Measurements from ENCODE around the gene OSBPL10.
"Not testable (repeated sequence)": the region's sequence is repeated elsewhere in the genome, so short reads cannot be mapped to it uniquely, and the experiment has no call there.

OSBPL10 gene

GRCh38 chr3:31690771-31691170 is 290.3 kb downstream of the OSBPL10 start:
- no peak for DNase-seq

- not testable (repeated sequence) for DNase-seq
Observed at GRCh38 chr3:31689523-31689922, 291.5 kb downstream of the OSBPL10 start.

GRCh38 chr3:31688984-31689383 is 292.1 kb downstream of the OSBPL10 start:
- DNase-seq: no peak

- DNase-seq: no peak
Observed at GRCh38 chr3:31687020-31687802, 293.9 kb downstream of the OSBPL10 start.

- no peak for DNase-seq
Observed at GRCh38 chr3:31680072-31680870, 300.8 kb downstream of the OSBPL10 start.

GRCh38 chr3:31676556-31676955 is 304.5 kb downstream of the OSBPL10 start:
- DNase-seq: no peak

GRCh38 chr3:31673950-31674349 is 307.1 kb downstream of the OSBPL10 start:
- no peak for DNase-seq

- no peak for DNase-seq
Observed at GRCh38 chr3:31671976-31672375, 309.1 kb downstream of the OSBPL10 start.

GRCh38 chr3:31671451-31671850 is 309.6 kb downstream of the OSBPL10 start:
- no peak for DNase-seq

GRCh38 chr3:31670722-31671121 is 310.3 kb downstream of the OSBPL10 start:
- no peak for DNase-seq

GRCh38 chr3:31670136-31670535 is 310.9 kb downstream of the OSBPL10 start:
- DNase-seq: no peak

GRCh38 chr3:31668242-31668641 is 312.8 kb downstream of the OSBPL10 start:
- DNase-seq: no peak

GRCh38 chr3:31667582-31667981 is 313.5 kb downstream of the OSBPL10 start:
- no peak for DNase-seq

GRCh38 chr3:31664031-31664430 is 317.0 kb downstream of the OSBPL10 start:
- DNase-seq: no peak

GRCh38 chr3:31661993-31662670 is 318.9 kb downstream of the OSBPL10 start:
- DNase-seq: no peak

- no peak for DNase-seq
Observed at GRCh38 chr3:31661286-31661685, 319.8 kb downstream of the OSBPL10 start.

- DNase-seq: no peak
Observed at GRCh38 chr3:31659246-31659645, 321.8 kb downstream of the OSBPL10 start.

GRCh38 chr3:31654998-31655397 is 326.1 kb downstream of the OSBPL10 start:
- DNase-seq: no peak

- DNase-seq: no peak
Observed at GRCh38 chr3:31653464-31653863, 327.6 kb downstream of the OSBPL10 start.

GRCh38 chr3:31652296-31652695 is 328.8 kb downstream of the OSBPL10 start:
- no peak for DNase-seq

- no peak for DNase-seq
Observed at GRCh38 chr3:31648286-31648968, 332.6 kb downstream of the OSBPL10 start.

- DNase-seq: no peak
Observed at GRCh38 chr3:31645256-31645655, 335.8 kb downstream of the OSBPL10 start.

GRCh38 chr3:31639828-31640227 is 341.2 kb downstream of the OSBPL10 start:
- no peak for DNase-seq

All from stimulated activated CD4-positive, alpha-beta T cell treated with anti-CD3 and anti-CD28 coated beads, Interleukin-4, amount 100 ng/mL, for 4 hours (primary cell).